Osteocyte (in vitro differentiated cells): ENCODE data around the gene SYK. TPM values are rescaled to one million over a fixed set of nuclear protein-coding genes. Genes with fewer than 3 reads are reported as not detected.

Experiments
- DNase-seq: peaks from one replicate; pipeline ENCODE4 v3.0.0; 2021; ENCODE audit warnings: mixed read lengths; ENCODE audit not compliant: unreplicated experiment; ENCODE audit errors: extremely low spot score
- H3K27ac Mint-ChIP-seq: one replicate; pipeline ENCODE4 v1.8.0; 2021; ENCODE audit warnings: mild to moderate bottlenecking, mixed read lengths; ENCODE audit not compliant: unreplicated experiment
- H3K27me3 Mint-ChIP-seq: one replicate; pipeline ENCODE4 v1.8.0; 2021; ENCODE audit warnings: mixed read lengths; ENCODE audit not compliant: unreplicated experiment
- H3K36me3 Mint-ChIP-seq: one replicate; pipeline ENCODE4 v1.8.0; 2021; ENCODE audit warnings: mixed read lengths; ENCODE audit not compliant: unreplicated experiment
- H3K4me1 Mint-ChIP-seq: one replicate; pipeline ENCODE4 v1.8.0; 2021; ENCODE audit warnings: mixed read lengths; ENCODE audit not compliant: unreplicated experiment
- H3K4me3 Mint-ChIP-seq: one replicate; pipeline ENCODE4 v1.8.0; 2021; ENCODE audit warnings: mild to moderate bottlenecking, moderate library complexity, mixed read lengths; ENCODE audit not compliant: unreplicated experiment
- H3K9me3 Mint-ChIP-seq: one replicate; pipeline ENCODE4 v1.8.0; 2021; ENCODE audit warnings: mixed read lengths; ENCODE audit not compliant: unreplicated experiment
- total RNA-seq: library from RNA; stranded (reverse); gene quantifications from 2 replicates; pipeline ENCODE4 v1.2.1, GENCODE V29; 2021
- TF ChIP-seq, protein P1 (sequence below): fragments of 200-600 bp; sonication (generic); IDR thresholded peaks from 2 replicates; pipeline ENCODE4 v1.5.0; 2021; ENCODE audit warnings: antibody characterized with exemption, mild to moderate bottlenecking, moderate library complexity

Gene SYK
- total RNA-seq, 1 donor from 2014 or later: not detected

DNA sequence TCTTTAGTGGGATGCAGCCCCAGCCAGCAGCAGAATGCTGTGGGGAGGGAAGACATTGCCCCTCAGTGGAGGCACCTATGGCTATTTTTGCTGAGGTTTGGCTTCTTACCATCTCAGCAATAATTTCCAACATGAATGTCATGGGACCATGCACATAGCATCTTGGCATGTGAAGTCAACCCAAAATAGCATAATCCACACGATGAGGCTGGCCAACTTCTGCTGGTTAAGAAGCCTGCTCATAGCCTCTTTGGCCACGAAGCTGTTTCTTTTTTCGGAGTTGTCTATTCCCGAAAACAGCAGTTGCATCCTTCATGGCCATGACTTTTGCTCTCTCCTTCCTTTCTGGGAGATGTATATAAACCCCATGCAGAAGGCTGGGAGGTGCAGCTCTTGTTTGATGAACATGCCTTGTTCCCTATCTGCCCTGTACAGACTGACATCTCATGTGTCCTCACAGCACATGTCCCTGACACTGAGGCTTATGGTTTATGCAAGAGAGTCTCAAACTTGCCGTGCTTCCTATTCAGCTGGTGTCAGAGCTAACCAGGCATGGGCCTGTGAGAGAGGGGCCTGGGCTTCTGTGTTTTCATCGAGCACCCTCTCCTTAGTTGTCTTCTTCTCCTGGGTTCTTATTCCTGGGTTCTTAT is 45.3 kb downstream of the SYK start:
- Mint-ChIP-seq H3K27ac (no peak overlapping the region), H3K4me1 (no peaks in the 10 kb centered on the region), H3K36me3 (no peaks in the 10 kb centered on the region), H3K9me3 (no peaks in the 10 kb centered on the region), H3K27me3 (no peaks in the 10 kb centered on the region), H3K4me3 (no peak overlapping the region)
- TF ChIP-seq, protein P1, sequence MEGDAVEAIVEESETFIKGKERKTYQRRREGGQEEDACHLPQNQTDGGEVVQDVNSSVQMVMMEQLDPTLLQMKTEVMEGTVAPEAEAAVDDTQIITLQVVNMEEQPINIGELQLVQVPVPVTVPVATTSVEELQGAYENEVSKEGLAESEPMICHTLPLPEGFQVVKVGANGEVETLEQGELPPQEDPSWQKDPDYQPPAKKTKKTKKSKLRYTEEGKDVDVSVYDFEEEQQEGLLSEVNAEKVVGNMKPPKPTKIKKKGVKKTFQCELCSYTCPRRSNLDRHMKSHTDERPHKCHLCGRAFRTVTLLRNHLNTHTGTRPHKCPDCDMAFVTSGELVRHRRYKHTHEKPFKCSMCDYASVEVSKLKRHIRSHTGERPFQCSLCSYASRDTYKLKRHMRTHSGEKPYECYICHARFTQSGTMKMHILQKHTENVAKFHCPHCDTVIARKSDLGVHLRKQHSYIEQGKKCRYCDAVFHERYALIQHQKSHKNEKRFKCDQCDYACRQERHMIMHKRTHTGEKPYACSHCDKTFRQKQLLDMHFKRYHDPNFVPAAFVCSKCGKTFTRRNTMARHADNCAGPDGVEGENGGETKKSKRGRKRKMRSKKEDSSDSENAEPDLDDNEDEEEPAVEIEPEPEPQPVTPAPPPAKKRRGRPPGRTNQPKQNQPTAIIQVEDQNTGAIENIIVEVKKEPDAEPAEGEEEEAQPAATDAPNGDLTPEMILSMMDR: no peak
- peak; percentile 34 for DNase-seq

DNA sequence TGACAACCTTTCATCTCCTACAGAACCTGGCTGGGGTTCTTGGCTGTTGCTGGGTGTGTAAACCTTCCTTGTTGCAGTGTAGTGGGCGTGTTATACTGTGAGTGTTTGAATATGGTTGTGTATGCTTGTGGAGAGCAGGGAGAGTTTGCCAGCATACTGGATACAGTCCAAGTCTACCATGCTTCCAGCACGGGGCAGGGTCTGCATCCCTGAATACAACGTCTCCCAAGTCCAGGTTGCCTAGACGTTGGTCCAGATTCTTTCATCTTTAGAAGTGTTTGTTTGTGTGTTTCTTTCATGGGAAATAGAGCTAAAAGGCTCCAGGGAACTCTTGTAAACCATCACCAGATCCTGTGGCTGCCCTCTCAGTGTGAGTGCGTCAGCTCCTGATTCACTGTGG is 46.4 kb downstream of the SYK start:
- Mint-ChIP-seq H3K4me1 (no peaks in the 10 kb centered on the region), H3K27ac (no peak overlapping the region), H3K4me3 (no peak overlapping the region), H3K36me3 (no peaks in the 10 kb centered on the region), H3K27me3 (peaks cover 8% of the 10 kb centered on the region), H3K9me3 (no peaks in the 10 kb centered on the region)
- DNase-seq: peak; percentile 62
- TF ChIP-seq, protein P1: no peak

DNA sequence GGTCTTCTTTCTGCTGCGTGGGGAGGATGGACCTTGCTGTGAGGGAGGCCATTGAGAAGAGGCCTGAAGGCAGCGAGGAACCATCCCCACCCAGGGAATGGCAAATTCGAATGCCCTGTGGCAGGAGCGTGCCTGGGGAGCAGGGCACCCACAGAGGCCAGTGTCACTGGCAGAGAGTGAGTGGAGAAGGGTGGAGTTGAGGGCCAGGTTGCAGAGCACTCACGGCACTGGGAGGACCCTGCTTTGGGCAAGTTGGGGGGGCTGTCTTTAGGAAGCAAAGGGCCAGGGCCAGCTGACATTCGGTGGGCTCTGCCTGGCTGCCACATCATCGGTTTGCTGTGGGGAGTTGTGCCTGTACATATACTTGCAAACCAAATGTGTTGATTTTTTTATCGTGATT is 47.2 kb downstream of the SYK start:
- no peaks in the 10 kb centered on the region for H3K36me3 Mint-ChIP-seq
- peaks cover 10% of the 10 kb centered on the region for H3K27me3 Mint-ChIP-seq
- TF ChIP-seq, protein P1: no peak
- no peak overlapping the region for H3K27ac Mint-ChIP-seq
- peak; percentile 59 for DNase-seq
- H3K9me3 Mint-ChIP-seq: no peaks in the 10 kb centered on the region
- H3K4me3 Mint-ChIP-seq: no peak overlapping the region
- H3K4me1 Mint-ChIP-seq: no peaks in the 10 kb centered on the region

DNA sequence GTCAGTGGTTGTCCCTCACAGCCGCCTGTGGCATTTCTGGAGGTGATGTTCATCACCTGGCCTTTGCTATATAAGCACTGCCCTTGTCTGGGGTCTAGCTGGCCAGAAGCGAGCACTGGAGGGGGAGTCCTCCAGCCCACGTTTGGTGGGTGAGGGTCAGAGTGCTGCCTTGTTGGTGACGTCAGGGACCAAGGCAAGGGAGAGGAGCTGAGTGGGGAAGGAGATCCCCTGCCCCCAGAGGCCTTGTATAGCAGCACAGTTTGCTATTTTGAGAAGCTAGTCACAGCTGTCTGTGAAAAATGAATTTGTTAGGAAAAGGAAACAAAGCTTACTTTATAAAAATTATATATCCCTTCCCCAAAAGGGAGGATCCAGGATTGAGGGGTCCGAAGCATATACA is 49.8 kb downstream of the SYK start:
- Mint-ChIP-seq H3K4me1 (no peaks in the 10 kb centered on the region), H3K4me3 (no peak overlapping the region), H3K36me3 (no peaks in the 10 kb centered on the region), H3K9me3 (no peaks in the 10 kb centered on the region), H3K27ac (no peak overlapping the region), H3K27me3 (peaks cover 29% of the 10 kb centered on the region)
- TF ChIP-seq, protein P1: no peak
- DNase-seq: no peak

DNA sequence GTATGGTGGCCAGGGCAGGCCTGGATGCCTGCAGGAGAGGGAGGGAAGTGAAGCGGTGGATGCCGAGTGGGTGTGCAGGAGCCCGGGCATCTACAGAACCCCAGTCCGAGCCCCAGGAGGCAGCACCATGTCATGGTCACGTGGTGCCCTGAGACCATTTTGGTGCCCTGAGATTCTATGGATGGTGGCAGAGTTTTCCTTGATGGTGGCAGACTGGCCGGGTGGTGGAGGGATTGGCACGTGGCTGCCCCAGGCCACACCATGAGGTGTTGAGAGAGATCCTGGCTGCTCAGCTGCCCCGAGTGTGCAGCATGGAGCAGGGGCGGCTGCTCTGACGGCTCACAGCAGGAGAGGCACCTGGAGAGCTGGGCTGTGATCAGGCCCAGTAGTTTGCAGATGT is 52.3 kb downstream of the SYK start:
- H3K4me1 Mint-ChIP-seq: no peaks in the 10 kb centered on the region
- H3K9me3 Mint-ChIP-seq: no peaks in the 10 kb centered on the region
- TF ChIP-seq, protein P1: no peak
- H3K27ac Mint-ChIP-seq: no peak overlapping the region
- peaks cover 38% of the 10 kb centered on the region for H3K27me3 Mint-ChIP-seq
- no peak overlapping the region for H3K4me3 Mint-ChIP-seq
- no peaks in the 10 kb centered on the region for H3K36me3 Mint-ChIP-seq
- DNase-seq: peak; percentile 66
